GM19043 (cell line): ENCODE results near the gene ZSWIM3.
"Not testable (repeated sequence)": the region's sequence is repeated elsewhere in the genome, so short reads cannot be mapped to it uniquely, and the experiment has no call there.

Experiments
- ATAC-seq: cut with Tn5 transposase; IDR thresholded peaks from one replicate; pipeline ENCODE4 v1.9.1; 2021; ENCODE audit warnings: low read depth; ENCODE audit not compliant: unreplicated experiment

The ZSWIM3 gene

GRCh38 chr20:45857114-45857881 lies at the start of gene ZSWIM3, which contains the start of gene ACOT8:
TSS of gene ZSWIM3 (plus strand) at chr20:45857614. CDS start at chr20:45857826, 212 bp downstream.
TSS of gene ACOT8 (minus strand) at chr20:45857392. CDS start at chr20:45857315, 77 bp downstream.
- peak; percentile 96 for ATAC-seq

GRCh38 chr20:45810191-45810970 lies 47.0 kb upstream of the ZSWIM3 start:
- no peak for ATAC-seq

GRCh38 chr20:45812157-45813005 lies 45.0 kb upstream of the ZSWIM3 start, which contains the start of gene UBE2C:
TSS of gene UBE2C (plus strand) at chr20:45812644. CDS start at chr20:45812696, 52 bp downstream.
- peak; percentile 100 for ATAC-seq

GRCh38 chr20:45813006-45813340 lies 44.4 kb upstream of the ZSWIM3 start:
- ATAC-seq = no peak

GRCh38 chr20:45813489-45813888 lies 43.9 kb upstream of the ZSWIM3 start:
- ATAC-seq = no peak

GRCh38 chr20:45814314-45814713 lies 43.1 kb upstream of the ZSWIM3 start:
- no peak for ATAC-seq

GRCh38 chr20:45816951-45817350 lies 40.5 kb upstream of the ZSWIM3 start:
- no peak for ATAC-seq

GRCh38 chr20:45817376-45818194 lies 39.8 kb upstream of the ZSWIM3 start:
- no peak for ATAC-seq

- ATAC-seq = no peak
Observed at GRCh38 chr20:45818239-45818638, 39.2 kb upstream of the ZSWIM3 start.

- no peak for ATAC-seq
Observed at GRCh38 chr20:45819466-45819865, 37.9 kb upstream of the ZSWIM3 start.

- ATAC-seq = no peak
Observed at GRCh38 chr20:45821947-45822346, 35.5 kb upstream of the ZSWIM3 start.

GRCh38 chr20:45822857-45823256 lies 34.6 kb upstream of the ZSWIM3 start:
- no peak for ATAC-seq

- no peak for ATAC-seq
Observed at GRCh38 chr20:45823949-45824835, 33.2 kb upstream of the ZSWIM3 start.

- ATAC-seq = no peak
Observed at GRCh38 chr20:45826381-45827019, 30.9 kb upstream of the ZSWIM3 start.

- ATAC-seq = no peak
Observed at GRCh38 chr20:45827030-45827652, 30.3 kb upstream of the ZSWIM3 start, which contains the start of gene TNNC2. TSS of gene TNNC2 (minus strand) at chr20:45827312. CDS start at chr20:45827248, 64 bp downstream.

GRCh38 chr20:45827712-45828111 lies 29.7 kb upstream of the ZSWIM3 start:
- no peak for ATAC-seq

GRCh38 chr20:45828589-45828988 lies 28.8 kb upstream of the ZSWIM3 start:
- ATAC-seq = no peak

- ATAC-seq = not testable (repeated sequence)
Observed at GRCh38 chr20:45829673-45830106, 27.7 kb upstream of the ZSWIM3 start.
